OCI-LY7 (cell line): Measurements from ENCODE around the gene ZBTB39.

Source experiments
- EZH2phosphoT487 ChIP-seq: fragments of 200-600 bp; sonication (generic); IDR thresholded peaks from 2 replicates; pipeline ENCODE4 v1.6.1; 2018; ENCODE audit warnings: low read depth, borderline replicate concordance, mild to moderate bottlenecking, mixed run types, antibody characterized with exemption, low read length, moderate library complexity, mixed read lengths
- TF ChIP-seq, protein P1 (sequence below): fragments of 200-600 bp; sonication (generic); conservative IDR thresholded peaks from 2 replicates; pipeline ENCODE4 v1.5.1; 2014; ENCODE audit warnings: mild to moderate bottlenecking, antibody characterized with exemption, low read length, moderate library complexity, mixed read lengths

GRCh38 chr12:57019983-57020719 lies 13.8 kb upstream of the ZBTB39 start:
- TF ChIP-seq, protein P1, sequence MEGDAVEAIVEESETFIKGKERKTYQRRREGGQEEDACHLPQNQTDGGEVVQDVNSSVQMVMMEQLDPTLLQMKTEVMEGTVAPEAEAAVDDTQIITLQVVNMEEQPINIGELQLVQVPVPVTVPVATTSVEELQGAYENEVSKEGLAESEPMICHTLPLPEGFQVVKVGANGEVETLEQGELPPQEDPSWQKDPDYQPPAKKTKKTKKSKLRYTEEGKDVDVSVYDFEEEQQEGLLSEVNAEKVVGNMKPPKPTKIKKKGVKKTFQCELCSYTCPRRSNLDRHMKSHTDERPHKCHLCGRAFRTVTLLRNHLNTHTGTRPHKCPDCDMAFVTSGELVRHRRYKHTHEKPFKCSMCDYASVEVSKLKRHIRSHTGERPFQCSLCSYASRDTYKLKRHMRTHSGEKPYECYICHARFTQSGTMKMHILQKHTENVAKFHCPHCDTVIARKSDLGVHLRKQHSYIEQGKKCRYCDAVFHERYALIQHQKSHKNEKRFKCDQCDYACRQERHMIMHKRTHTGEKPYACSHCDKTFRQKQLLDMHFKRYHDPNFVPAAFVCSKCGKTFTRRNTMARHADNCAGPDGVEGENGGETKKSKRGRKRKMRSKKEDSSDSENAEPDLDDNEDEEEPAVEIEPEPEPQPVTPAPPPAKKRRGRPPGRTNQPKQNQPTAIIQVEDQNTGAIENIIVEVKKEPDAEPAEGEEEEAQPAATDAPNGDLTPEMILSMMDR = no peak
- no peak for TF ChIP-seq EZH2phosphoT487
